GM20431 (cell line): ENCODE data around the gene ATP2B2.

ENCODE experiments used
- in situ Hi-C: fragments of 300-500 bp; cut with MseI, MboI; formaldehyde crosslinking; loops from one replicate; pipeline ENCODE4 v1.15.0; 2020; ENCODE audit warnings: low sequenced_read_pairs; ENCODE audit not compliant: unreplicated experiment

Gene ATP2B2

DNA sequence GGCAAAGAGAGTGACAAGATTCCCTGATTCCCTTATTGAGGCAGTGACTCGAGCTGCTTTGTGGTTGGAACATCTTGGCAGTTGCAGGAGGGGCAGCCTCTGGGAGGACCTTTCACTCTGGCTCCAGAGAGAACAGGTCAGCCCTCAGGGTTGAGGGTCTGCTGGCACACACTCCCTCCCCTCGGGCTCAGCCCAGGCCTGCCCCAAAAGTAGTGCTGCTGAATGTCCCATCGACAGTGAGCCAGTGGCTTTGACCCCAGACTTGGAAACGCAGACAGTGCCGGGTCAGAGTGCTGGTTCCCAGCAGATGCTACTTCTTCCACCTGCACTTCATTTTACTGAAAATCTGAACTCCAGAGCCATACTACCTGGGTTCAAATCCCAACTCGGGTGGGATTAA is 25.6 kb upstream of the ATP2B2 start:
- in situ Hi-C loops = no loop called here

DNA sequence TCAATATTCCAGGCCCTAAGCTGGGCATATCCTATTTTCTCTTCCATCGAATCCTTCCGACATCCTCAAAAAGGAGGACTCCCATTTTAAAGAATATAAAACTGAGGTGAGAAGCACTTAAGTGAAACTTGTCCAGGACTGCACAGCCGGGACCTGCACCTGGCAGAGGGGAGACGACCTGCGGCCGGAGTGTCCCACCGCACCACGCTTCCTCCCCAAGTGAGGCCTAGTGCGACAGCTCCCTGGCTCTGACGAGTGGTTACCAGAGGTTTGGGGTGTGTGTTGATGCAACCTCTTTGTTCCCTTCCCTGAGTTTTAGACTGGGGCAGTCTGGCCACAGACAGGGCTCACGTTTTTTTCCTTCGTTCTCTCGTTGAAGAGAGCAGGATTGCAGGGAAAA is 24.9 kb upstream of the ATP2B2 start:
- in situ Hi-C loops = no loop called here

DNA sequence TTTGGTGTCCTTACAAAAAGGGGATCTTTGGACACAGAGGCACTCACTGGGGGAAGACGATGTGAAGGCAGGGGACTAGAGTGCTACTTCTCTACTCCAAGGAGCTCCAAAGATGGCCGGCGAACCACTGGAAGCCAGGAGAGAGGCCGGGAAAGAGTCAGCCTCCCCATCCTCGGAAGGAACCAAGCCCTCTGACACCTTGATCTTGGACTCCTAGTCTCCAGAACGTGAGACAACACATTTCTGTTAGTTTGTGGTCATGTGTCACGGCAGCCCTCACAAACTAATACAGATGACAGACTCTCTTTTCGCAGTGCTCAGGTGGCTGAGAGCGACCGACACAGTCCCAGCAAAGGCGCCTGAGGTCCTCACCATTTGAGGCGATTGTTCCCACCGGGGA is 24.4 kb upstream of the ATP2B2 start:
- in situ Hi-C loops = no loop called here

DNA sequence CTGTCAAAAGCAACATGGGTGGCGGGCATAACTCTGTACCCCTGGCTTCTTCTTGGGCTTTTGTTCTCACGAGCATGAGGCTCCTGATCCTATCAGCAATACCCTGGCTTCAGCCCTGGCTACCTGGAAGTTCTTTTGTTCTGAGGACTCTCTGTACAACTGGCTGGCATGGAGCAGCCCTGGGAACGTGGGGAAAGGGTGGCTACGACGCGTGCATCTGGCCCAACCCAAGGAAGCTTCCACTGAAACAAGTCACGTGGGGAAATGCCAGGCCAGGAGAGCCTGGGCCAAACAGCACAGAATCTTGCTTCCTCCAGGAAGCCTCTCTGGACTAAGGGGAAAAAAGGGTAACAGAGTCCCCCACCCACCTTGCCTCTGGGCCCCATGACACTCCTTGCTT is 22.7 kb upstream of the ATP2B2 start:
- in situ Hi-C loops = no loop called here

DNA sequence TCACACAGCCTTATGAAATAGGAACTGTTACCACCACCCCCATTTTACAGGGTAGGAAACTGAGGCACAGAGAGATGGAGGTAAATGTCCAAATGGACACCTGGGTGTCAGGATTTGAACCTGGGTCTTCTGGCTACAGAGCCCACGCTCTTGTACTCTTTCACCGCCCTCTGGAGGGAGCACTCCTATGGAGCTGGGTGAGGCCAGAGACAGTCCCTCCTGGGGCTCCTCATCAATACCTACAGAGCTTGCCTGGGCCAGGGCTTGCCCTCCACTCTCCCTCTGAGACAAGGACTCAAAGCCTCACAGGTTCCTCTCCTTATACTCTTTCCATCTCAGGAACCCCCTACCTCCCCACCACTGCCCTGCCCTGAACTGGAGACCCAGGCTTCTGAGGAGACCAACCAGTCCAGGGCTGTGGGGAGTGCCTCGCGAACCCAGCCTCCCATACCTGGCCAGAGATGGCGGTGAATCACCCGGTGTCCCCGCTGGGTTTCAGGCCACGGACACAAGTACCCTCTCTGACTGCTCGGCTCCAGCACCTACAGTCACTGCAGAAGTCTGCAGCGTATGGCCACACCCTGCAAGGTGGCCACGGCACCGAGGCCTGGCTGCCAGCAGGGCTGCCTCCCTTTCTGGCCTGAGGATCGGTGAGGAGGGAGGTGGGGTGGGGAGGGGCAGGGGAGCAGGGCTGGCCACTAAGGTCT is 22.1 kb upstream of the ATP2B2 start:
- in situ Hi-C loops = no loop called here

DNA sequence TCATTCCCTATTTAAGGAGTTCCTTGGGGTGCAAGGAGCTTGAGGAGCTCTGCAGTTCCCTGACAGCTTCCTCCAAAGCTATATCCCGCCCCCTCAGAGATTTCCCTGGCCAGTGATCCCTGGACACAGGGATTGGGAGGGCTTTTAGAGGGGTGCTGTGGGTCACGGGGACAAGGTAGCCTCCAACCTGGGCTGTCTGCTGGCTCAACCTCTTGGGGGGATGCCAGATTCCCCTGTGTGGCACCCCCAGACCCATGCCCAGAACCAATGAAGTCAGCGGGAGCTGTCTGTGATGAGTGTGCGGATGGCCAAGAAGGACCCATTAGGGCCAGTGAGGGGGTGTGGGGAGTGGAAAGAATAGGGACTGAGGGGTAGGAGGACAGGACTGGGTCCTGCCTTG is 21.0 kb upstream of the ATP2B2 start:
- in situ Hi-C loops = no loop called here

DNA sequence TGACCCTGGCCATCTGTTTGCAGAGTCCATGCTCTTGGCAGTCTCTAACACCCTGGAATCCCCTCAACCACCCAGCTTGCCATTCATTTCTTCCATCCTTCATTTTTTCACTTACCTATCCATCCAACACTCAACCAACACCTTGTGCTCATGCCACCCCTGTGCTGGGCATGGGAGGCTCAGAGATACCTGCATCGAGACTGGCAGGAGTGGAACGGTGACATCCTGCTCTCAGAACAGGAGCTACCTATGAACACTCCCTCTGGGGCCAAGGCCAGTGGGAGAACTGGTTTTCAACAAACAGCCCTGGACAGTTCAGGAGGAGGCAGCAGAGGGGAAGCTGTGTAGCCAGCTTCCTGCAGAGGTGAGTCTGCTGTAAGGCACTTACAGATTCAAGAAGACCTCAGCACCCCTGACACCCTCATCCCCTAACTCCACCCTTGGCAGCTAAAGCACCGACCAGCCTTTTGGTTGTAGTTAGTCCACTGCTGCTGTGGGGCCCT is 19.5 kb upstream of the ATP2B2 start:
- in situ Hi-C loops = no loop called here

DNA sequence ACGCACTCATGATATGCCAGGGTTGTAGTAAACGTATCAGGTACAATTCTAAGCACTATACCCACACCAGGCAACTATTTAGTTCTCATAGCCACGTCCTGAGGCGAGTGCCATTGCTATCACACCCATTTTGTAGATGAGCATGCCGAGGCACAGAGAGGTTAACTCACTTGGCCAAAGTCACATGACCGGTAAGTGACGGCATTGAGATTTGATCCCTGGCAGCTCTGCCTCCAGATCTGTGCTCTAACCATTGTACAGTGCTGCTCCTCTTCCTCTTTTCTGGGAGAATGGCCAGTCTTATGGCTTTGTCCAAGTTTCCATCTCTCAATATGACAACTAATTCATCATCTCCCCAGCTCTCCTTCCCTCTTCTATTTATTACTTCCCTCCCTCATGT is 18.9 kb upstream of the ATP2B2 start:
- in situ Hi-C loops = no loop called here

DNA sequence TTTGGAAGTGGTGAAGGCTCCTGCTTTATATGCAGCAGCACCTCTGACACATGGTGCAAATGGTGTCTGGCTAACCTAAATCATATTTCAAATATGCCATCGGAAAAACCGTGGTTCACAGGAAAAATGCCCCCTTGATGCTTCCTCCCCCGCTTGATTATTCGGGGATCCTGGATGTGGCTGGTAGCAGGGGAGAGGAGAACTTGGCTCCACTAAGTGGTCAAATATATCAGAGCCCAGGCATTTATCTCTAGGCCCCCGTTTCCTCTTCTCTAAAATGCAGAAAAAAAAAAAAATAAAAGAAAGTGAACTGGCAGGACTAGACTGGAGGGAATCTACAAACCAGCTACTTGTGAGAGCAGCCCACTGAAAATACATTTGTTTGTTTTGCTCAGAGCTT is 18.2 kb upstream of the ATP2B2 start:
- in situ Hi-C loops = no loop called here

DNA sequence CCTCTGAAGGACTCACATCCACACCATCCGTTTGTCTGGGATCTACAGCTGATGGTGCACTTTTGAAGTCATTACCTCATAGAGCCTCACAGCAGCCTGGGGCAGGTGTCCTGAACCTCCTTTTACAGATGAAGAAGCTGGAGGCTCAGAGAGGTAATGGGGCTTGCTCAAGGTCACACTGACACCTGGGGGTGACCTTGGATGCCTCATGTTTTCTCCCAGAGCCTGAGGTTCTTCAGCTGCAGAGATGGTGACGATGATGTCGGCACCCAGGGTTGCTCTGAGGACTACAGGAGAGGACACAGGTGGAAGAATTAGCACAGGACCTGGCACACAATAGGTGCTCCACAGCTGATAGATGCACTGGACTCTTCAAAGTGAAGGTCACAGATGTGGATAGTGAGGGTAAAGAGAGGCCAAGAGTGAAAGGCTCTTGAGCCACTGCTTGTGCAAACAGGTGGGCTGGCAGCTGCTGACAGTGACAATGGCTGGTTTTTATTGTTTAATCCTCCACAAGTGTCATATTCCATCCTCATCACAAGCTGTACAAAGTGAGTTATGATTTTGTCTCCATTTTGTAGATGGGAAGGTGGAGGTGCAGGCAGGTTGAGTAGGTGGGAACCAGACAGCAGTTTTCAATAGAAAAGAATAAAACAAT is 17.4 kb upstream of the ATP2B2 start:
- in situ Hi-C loops = no loop called here

DNA sequence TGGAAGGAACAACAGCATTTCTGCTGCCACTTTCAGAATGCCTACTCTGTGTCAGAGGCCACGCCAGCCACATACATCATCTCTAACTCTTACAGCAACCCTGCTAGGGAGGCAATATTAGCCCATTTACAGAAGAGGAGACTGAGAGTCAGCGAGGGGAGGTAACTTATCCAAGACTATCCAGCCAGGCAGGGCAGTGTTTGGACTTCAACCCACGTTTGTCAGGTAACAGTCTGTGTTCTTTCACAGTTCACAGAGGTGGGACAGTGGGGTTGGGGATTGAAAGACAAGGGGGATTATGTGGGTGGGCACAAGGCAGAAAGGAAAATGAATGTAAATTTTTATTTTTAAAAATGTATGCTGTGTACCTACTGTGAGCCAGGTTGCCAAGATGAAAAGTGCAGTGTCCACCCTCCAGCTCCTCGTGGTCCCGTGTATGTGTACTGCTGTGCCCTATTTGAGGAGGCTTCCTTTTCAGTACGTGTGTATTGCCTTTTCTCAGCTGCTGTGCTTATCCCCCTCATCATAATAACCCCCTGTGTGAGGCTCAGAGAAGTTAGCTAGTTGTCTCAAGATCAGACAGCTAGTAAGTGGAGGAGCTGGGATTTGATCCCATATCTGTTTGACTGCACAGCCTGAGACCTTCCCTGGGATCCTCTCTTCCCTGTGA is 16.5 kb upstream of the ATP2B2 start:
- in situ Hi-C loops = no loop called here

DNA sequence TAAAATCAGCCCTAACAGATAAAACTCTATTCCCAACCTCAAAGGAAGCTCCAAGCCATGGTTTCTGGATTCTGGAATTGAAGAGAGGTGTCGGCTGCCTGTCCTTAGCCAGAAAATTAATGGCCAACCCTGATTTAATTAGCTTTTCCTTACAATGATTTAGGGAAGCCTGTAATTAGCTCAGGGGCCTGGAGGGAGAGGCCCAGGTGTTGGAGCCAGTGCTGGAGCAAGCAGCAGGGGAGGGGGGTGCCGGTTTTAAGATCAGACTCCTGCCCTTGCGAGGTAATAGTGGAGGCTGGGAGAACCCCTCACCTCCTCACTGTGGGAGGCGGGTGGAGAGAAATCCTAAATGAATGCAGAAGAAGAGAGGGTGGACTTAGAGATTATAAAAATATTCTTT is 14.7 kb upstream of the ATP2B2 start:
- in situ Hi-C loops = no loop called here

DNA sequence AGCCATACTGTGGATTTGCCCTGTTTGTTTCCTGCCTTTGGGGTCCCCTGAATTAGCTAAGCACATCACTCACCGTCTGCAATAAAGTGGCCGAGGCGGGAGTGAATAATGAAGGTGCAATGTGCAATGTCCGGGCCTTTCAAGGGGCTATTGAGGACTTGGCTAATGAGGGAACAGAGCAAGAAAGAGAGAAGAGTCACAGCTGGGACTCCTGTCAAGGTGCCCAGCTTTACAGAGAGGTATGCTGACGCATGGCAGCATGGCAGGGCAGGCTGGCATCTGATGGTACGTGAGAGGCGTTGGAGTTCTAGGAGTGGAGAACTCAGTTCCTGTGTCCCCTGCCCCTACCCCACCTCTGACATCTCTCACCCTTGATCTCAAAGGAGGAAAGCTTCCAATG is 13.8 kb upstream of the ATP2B2 start:
- in situ Hi-C loops = no loop called here

DNA sequence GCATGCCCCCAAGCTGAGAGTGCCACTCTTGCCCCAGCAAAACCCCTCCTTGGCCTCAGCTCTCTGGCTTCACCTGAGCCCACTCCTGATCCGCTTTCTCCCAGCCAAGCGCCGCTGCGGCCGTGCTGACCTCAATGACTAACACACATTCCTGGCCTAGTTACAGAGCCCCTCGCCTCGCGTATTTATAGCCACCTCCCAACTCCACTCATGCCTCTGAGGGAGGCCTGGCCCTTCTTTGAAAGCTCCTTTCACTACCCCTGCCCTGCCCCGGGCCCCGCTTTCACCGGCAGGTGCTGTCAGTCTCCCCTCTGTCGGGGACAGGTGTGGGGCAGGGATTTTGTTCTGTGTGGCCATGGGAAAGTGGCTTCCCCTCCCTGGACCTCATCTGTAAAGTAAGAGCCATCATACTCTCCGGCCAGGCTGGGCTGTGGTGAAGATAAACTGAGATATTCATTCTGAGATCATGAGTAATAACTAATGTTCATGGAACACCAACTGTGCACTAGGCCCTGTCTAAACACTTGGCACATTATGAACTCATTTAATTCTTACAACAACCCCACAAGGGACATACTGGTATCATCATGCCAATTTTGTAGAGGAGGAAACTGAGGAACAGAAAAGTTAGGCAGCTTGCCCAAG is 13.2 kb upstream of the ATP2B2 start:
- in situ Hi-C loops = no loop called here

DNA sequence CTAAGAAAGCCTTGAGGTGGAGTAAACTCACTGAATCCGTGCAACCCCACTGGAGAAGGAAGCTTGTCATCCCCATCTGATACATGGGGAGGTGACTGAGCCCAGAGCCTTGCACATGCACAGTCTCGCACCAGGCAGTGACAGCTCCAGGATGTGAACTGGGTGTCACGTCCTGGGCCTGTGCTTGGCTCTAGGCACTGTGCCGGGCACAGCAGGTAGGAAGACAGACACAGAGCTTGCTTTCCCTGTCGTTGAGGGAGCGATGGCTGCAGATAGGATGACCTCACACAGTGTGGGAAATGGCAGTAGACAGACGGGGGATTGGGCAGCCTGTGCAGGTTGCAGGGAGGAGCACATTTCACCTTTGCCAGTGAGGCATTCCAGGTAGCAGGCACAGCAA is 12.2 kb upstream of the ATP2B2 start:
- in situ Hi-C loops = no loop called here

DNA sequence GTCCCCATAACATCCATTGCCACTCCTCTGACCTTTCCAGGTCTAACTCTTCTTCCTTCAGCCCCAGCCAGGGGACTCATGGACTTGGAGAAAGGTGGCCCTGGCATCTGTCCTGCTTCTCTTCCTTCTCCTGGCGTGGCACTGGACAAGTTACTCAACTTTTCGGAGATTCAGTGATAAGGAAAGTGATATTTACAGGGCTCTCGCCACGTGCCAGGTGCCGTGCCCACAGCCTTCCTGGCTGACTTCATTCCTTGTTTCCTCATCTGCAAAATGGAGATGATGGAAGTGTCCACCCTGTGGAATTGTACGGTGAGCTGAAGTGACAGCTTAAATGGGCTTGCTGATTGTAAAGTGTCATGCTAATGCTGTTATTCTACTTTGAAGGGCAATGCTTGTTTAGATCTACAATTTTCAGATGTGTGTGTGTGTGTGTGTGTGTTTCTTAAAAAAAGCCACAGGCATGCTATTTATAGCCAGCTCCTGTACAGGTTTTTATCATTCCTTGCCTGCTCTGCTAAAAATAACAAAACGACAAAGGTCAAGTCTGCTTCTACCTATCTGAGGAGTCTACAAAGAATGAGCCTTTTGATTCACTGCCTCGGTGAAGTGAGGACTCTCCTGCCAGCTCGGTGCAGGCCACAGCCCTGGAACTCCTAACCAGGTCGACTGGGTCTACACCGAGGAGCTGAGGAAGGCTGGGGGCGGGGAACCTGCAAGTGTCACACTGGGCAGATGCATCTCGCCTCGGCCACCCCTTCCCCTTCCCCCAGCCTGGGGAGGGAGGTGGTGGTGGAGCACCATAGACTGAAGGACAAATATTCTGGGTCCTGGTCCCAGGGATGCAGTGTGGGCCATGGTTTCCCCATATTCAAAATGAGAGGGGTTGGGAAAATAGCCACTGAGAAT is 11.4 kb upstream of the ATP2B2 start:
- in situ Hi-C loops = no loop called here

DNA sequence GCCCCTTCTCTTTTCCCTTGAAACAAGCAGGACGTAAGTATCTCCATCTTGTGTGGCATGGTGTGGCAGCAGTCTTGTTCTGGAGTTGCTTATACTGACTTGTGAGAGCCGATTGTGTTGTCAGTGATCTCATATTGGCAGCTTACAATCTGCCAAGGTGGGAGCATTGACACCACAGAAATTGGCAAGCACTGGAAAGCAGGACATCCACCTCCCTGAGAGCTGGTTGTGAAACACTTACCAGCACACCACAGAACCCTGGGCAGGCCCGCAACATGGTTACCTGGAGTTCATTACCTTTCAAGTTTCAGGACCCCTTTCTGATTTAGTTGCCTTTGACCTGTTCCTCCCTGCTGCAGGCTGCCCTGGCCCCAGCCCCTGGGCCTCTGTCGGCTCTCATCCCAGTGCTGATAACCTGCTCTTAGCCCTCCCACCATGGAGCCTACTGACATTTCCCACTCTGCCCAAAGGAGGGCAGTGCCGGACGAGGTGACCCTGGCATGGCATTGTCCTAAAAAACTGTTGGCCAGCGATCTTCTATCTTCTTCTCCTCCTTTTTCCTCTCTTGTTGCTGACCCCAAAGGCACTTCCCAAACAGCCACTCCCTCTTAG is 10.6 kb upstream of the ATP2B2 start:
- in situ Hi-C loops = no loop called here

DNA sequence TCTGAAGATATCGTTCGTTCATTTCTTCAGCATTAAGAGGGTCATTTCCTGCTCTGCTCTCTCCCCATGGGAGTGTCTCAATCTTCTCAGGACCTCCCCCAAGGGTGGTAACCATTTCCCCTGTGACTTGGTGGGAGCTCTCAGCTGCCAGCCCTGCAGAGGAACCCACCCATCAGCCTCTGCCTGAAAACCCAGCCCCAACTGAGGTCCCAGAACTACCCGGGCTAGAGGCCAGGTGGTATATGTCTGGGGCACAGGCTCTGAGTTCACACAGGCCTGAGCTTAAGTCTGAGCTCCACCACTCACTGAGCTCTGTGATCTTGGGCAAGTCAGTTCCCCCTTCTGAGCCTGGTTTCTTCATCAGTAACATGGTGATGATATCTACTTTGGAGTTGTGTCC is 10.0 kb upstream of the ATP2B2 start:
- in situ Hi-C loops = no loop called here

DNA sequence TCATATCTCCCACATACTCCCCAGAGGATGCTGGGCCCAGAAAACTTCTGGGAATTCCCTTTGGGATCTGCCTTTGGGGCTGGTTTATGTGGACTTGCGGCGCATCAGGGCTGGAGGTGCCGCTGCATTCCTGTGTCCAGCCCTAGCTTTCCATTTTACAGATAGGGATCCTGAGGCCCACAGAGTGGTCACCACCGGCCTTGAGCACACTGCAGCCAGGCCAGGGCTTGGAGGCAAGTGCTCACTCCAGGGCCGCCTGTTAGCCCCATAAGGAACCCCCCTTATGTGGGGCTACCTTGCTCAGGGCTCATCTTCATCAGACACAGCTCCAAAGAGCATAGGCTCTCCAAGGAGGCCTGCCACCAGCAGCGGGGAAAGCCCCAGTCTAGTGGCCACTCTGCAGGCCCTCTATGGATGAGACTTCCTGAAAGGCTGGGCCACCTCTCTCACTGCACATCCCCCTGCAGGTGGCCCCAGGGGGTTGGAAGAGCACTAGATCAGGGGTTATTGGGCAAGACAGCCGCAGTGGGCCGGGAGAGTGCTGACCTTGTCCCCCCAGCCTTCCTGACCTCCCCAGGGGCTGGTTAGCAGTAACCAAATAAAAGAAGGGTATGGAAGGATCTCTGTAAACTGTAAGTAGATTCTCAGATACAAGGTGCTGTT is 9.2 kb upstream of the ATP2B2 start:
- in situ Hi-C loops = no loop called here
